ENCODE data around the gene OLFML2B. TPM values are rescaled to one million over a fixed set of nuclear protein-coding genes. Genes with fewer than 3 reads are reported as not detected.

The OLFML2B gene
- polyA plus RNA-seq, 2 of the 4 experiments (the other 2 are of a cell fraction): 0.10 to 0.79 TPM

DNA sequence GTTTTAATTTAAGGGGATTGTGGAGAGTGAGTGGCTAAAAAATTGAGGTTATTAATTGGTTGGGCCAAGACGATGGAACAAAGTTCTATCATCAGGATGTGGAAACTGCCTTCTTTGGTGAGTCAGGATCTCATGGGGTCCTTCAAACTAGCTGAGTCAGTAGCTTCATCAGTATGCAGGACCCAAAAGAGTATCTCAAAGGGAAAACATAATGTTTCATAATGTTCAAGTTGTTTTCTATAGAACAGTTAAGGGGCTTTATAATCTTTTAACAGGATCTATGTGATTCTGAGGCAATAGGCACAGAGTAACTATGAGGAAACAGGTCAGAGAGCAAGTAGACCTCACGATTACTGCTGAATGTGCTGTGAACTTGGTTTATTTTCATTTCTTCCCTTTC is 3.2 kb upstream of the OLFML2B start:
- TF ChIP-seq FOSB (CRISPR knock-in tag; IDR thresholded peaks at IDR 0.05) (no peak), MAFK (IDR thresholded peaks at IDR 0.05; ENCODE audit: partially characterized antibody) (no peak), EP300 (IDR thresholded peaks at IDR 0.05) (no peak), GATA3 (IDR thresholded peaks at IDR 0.05; ENCODE audit: borderline replicate concordance) (no peak), ZNF302 (CRISPR knock-in tag; IDR thresholded peaks at IDR 0.05) (no peak), RARB (CRISPR knock-in tag; IDR thresholded peaks at IDR 0.05) (no peak)
- TF ChIP-seq, protein P1, sequence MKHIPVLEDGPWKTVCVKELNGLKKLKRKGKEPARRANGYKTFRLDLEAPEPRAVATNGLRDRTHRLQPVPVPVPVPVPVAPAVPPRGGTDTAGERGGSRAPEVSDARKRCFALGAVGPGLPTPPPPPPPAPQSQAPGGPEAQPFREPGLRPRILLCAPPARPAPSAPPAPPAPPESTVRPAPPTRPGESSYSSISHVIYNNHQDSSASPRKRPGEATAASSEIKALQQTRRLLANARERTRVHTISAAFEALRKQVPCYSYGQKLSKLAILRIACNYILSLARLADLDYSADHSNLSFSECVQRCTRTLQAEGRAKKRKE (CRISPR knock-in tag; IDR thresholded peaks at IDR 0.05; ENCODE audit: low read depth): no peak
- POLR2A ChIA-PET: no interaction called here
- peaks cover 3% of the 10 kb centered on the region; the same call in 1 of the 3 replicates for H3K9me3 ChIP-seq
- H3K4me2 ChIP-seq: no peak overlapping the region
- 34% methylated on average over 2 of the region's 2 CpGs for WGBS (ENCODE audit: missing lambda C conversion rate)
- no peak for ATAC-seq
- peaks cover 5% of the 10 kb centered on the region for H3K4me1 ChIP-seq
- H3K4me3 ChIP-seq: no peak overlapping the region
- CTCF ChIA-PET: interaction anchor here (0.6 to 3.9 kb wide), 4 partner anchors 23 to 234 kb away, joined by 3 to 45 read pairs (median 3); no protein-coding TSS in a partner anchor
- H3K27ac ChIP-seq: no peak overlapping the region
- DNase-seq (ENCODE audit: low read depth in 1 of 2, low spot score in 1 of 2): no peak
- no peak for FAIRE-seq

- ATAC-seq (no peak), FAIRE-seq (no peak), DNase-seq (ENCODE audit: low read depth in 1 of 2, low spot score in 1 of 2) (no peak)
- peaks cover 3% of the 10 kb centered on the region; the same call in 1 of the 3 replicates for H3K9me3 ChIP-seq
- no peak overlapping the region for H3K27ac ChIP-seq
- WGBS (ENCODE audit: missing lambda C conversion rate): 78% methylated on average over 2 of the region's 2 CpGs
- POLR2A ChIA-PET: no interaction called here
- peaks cover 5% of the 10 kb centered on the region for H3K4me1 ChIP-seq
- no peak overlapping the region for H3K4me2 ChIP-seq
- no peak overlapping the region for H3K4me3 ChIP-seq
- CTCF ChIA-PET: interaction anchor here (1.5 to 3.9 kb wide), 4 partner anchors 11 to 233 kb away, joined by 3 to 45 read pairs (median 4); no protein-coding TSS in a partner anchor
- TF ChIP-seq NFE2L2 (conservative IDR thresholded peaks at IDR 0.05; ENCODE audit: low read length) (no peak), NR3C1 (IDR thresholded peaks at IDR 0.05) (no peak), RNF2 (IDR thresholded peaks at IDR 0.05; ENCODE audit: borderline replicate concordance, low read depth) (no peak), RFX5 (IDR thresholded peaks at IDR 0.05) (no peak), RCOR1 (IDR thresholded peaks at IDR 0.05; ENCODE audit: low read depth, low read length) (no peak), RARB (CRISPR knock-in tag; IDR thresholded peaks at IDR 0.05) (no peak), TP53 (CRISPR knock-in tag; IDR thresholded peaks at IDR 0.05) (no peak), SMC3 (IDR thresholded peaks at IDR 0.05) (no peak), ESRRA (IDR thresholded peaks at IDR 0.05; ENCODE audit: borderline replicate concordance, low read length) (no peak), HDAC2 (IDR thresholded peaks at IDR 0.05) (no peak), BHLHE40 (IDR thresholded peaks at IDR 0.05; ENCODE audit: low read depth, low read length) (no peak), POLR2A (IDR thresholded peaks at IDR 0.05; ENCODE audit: low read length) (no peak), EHMT2 (IDR thresholded peaks at IDR 0.05; ENCODE audit: low read depth) (no peak), FOSB (CRISPR knock-in tag; IDR thresholded peaks at IDR 0.05) (no peak), MAX (IDR thresholded peaks at IDR 0.05) (no peak), ZFP36 (IDR thresholded peaks at IDR 0.05; ENCODE audit: borderline replicate concordance, partially characterized antibody) (no peak)
- TF ChIP-seq, protein P2, sequence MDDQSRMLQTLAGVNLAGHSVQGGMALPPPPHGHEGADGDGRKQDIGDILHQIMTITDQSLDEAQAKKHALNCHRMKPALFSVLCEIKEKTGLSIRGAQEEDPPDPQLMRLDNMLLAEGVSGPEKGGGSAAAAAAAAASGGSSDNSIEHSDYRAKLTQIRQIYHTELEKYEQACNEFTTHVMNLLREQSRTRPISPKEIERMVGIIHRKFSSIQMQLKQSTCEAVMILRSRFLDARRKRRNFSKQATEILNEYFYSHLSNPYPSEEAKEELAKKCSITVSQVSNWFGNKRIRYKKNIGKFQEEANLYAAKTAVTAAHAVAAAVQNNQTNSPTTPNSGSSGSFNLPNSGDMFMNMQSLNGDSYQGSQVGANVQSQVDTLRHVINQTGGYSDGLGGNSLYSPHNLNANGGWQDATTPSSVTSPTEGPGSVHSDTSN (IDR thresholded peaks at IDR 0.05): no peak
These were observed 1.9 kb upstream of the OLFML2B start for GRCh38 chr1:162025541-162025940.

- CTCF ChIA-PET: interaction anchor here (0.6 to 3.9 kb wide), 7 partner anchors 9 to 230 kb away, joined by 3 to 45 read pairs (median 5); no protein-coding TSS in a partner anchor
- Histone ChIP-seq H3K27ac (peak overlapping the region; percentile 53 to 80; a peak in 5 of 6 replicates), H3K4me2 (peak overlapping the region; percentile 91), H3K9me3 (peaks cover 3% of the 10 kb centered on the region; the same call in 1 of the 3 replicates), H3K4me1 (peaks cover 5% of the 10 kb centered on the region), H3K4me3 (peak overlapping the region; percentile 68)
- FAIRE-seq: no peak
- POLR2A ChIA-PET: interaction anchor here (0.6 kb wide), 1 partner anchor 249 kb away, joined by 4 read pairs; no protein-coding TSS in a partner anchor
- WGBS (ENCODE audit: missing lambda C conversion rate): 72% methylated on average over 20 of the region's 20 CpGs
- no peak for DNase-seq (ENCODE audit: low read depth in 1 of 2, low spot score in 1 of 2)
- no peak; a peak in 3 of 6 replicates for ATAC-seq
- TF ChIP-seq TFCP2L1 (CRISPR knock-in tag; IDR thresholded peaks at IDR 0.05) (no peak), REST (IDR thresholded peaks at IDR 0.05) (no peak), JUN (IDR thresholded peaks at IDR 0.05) (no peak), HDAC2 (IDR thresholded peaks at IDR 0.05) (no peak), HOXB5 (CRISPR knock-in tag; IDR thresholded peaks at IDR 0.05) (no peak), CTCF (IDR thresholded peaks at IDR 0.05) (no peak), CBX2 (IDR thresholded peaks at IDR 0.05; ENCODE audit: borderline replicate concordance, low read depth) (no peak), RAD21 (conservative IDR thresholded peaks at IDR 0.05 in 1 of 2, IDR thresholded peaks at IDR 0.05 in 1 of 2) (no peak), BHLHE40 (IDR thresholded peaks at IDR 0.05; ENCODE audit: low read depth, low read length) (no peak)
These were observed 505 bp downstream of the OLFML2B start for GRCh38 chr1:162023181-162023546.
